Kidney tubule cell (primary cell): ENCODE measurements around the gene GRWD1.

Experiments used
- DNase-seq: peaks from one replicate; pipeline ENCODE4 v3.0.0-alpha.2; 2018; ENCODE audit warnings: low spot score

GRWD1 gene

GRCh38 chr19:48456864-48457263 lies 11.1 kb downstream of the GRWD1 start:
- DNase-seq = no peak

DNA sequence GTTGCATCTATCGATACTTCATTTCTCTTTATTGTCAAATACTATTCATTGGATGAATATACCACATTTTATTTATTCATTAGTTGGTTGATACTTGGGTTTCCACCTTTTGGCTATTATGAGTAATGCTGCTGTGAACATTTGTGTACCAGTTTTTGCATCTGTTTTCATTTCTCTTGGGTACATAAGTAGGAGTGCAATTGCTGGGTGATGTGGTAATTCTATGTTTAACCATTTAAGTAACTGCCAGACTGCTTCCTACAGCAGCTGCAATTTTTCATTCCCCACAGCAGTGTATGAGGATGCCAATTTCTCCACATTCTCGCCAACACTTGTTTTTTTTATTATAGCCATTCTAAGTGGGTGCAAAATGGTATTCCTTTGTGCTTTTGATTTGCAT lies 12.2 kb downstream of the GRWD1 start:
- no peak for DNase-seq

GRCh38 chr19:48461651-48461981 lies 15.8 kb downstream of the GRWD1 start:
- no peak for DNase-seq

GRCh38 chr19:48461982-48462655 lies 16.3 kb downstream of the GRWD1 start:
- no peak for DNase-seq

GRCh38 chr19:48465215-48465614 lies 19.4 kb downstream of the GRWD1 start:
- no peak for DNase-seq

DNA sequence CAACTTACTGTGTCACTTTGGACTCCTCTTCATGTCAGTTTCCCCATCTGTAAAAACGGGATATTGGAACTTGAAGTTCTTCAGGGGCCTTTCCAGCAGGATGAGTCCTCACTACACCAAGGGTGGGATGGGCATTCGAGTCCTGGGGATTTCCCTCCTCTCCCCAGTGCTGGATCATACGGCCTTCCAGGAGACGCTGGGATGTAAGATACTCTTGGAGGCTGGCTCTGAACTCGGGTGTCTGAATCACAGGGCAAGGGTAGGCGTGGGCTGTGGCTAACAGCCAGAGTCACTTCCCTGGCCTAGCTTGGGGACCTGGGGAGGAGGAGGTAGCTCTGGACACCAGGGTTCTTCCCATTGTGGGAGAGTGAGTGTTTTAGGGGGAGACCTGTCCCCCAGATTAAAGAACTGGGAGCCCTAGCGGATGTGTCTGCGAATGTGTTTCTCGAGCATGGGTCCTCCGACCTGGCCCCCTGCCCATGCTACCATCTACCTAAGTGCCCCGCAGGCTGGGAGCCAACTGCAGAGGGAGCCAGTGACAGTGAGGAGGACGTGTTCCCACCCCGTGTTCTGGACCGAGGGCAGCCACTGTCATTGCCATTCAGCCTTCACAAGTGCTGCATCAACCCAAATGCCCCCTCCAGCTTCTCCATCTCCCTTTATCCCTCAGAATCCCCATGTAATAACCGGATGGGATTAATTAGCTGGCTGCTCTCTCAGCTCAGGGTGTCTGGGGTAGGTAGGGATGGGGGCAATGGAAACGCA lies 21.0 kb downstream of the GRWD1 start:
- DNase-seq = peak; percentile 76

DNA sequence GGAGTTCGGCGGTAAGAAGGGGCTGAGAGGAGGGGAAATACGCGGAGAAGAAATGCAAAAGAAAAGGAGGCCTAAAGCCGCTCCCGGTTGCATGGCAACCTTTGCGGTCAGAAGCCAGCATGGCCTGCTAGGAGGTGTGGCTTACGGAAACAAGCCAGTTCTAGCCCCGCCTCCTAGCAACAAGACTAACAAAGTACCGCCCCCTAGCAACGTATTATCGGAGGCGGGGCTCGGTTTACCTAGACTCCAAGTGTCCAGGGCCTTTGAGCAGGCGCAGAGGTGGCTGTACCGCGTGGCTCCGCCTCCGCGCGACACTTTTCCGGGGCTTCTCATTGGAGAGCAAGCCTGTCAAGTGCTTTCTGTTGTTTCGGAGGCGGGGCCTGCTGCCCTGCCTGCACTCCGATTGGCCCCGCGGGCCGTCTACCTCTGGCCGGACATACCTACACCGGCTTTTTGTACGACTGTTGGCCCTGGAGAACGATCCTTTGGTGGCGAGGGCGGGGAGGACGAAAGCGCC lies 23.0 kb downstream of the GRWD1 start:
- peak; percentile 100 for DNase-seq

- peak; percentile 84 for DNase-seq
Measured at GRCh38 chr19:48469289-48469881, 23.6 kb downstream of the GRWD1 start, which contains the start of gene CYTH2. Gene CYTH2 (plus strand): TSS chr19:48469369. CDS start chr19:48469508, 139 bp downstream.

- DNase-seq = no peak
Measured at GRCh38 chr19:48469934-48470680, 24.3 kb downstream of the GRWD1 start.

DNA sequence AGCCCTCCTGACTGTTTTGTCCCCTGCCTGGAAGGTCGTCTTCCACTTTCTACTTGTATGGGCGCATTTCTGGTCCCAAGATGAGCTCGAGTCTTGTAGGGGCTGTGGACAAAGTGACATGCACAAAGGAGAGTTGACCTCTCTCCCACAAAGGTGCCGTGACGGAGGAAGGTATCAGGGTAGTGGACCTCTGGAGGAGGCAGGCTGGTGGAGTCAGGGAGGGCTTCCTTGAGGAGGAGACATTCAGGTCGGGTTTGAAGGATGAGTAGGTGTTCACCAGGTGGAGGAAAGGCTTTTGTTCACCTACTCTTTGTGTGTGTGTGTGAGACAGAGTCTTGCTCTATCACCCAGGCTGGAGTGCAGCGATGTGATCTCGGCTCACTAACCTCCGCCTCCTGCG lies 25.1 kb downstream of the GRWD1 start:
- no peak for DNase-seq

- DNase-seq = no peak
Measured at GRCh38 chr19:48471836-48472235, 26.1 kb downstream of the GRWD1 start.

- DNase-seq = peak; percentile 76
Measured at GRCh38 chr19:48473161-48473966, 27.6 kb downstream of the GRWD1 start.

DNA sequence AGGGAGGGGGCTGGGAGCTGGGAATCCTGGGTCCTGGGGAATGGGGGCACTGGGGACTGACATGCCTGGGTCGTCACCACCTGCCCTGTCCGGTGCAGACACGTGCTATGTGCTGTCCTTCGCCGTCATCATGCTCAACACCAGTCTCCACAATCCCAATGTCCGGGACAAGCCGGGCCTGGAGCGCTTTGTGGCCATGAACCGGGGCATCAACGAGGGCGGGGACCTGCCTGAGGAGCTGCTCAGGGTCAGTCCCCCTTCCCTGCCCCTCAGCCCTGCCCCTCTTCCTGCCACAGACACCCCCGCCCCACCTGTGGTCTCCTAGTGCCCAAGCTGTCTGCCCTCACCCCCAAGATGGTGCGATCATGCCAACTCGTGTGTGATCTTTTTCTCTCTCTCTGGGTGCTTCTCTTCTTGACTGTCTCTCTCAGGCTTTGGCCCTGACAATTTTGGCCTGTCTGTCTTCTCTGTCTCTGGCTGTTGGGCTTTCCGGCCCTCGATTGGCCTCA lies 28.4 kb downstream of the GRWD1 start:
- no peak for DNase-seq

DNA sequence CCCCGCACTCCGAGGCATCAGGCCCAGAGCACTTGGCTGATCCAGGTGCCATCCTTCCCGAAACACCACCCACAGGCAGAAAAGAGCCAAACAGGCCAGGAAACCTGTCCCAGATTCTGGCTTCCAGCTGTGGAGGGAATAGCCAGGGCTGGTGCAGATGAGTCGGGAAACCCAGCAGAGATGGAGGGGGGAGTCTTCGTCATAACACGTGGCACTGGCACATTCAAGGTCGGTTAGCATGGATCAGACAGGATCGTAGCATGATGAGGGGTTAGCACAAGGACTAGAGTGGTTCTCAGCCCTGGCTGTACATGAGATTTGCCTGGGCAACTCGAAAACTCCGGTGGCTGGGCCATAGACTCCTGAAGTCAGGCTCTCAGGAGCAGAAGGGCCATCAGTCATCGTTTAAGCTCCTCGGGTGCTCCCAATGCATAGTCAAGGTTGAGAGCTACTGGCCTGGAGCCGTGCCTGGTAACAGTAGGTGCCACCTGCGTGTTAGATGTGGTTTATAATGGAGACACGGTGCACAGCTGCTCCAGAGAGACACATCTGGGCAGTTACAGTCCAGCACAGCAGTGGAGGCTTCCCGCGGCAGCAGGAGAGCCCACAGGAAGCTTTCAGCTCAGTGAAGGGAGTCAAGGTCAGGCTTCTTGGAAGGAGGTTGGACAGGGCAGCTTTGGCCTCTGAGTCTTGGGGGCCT lies 29.7 kb downstream of the GRWD1 start:
- no peak for DNase-seq

DNA sequence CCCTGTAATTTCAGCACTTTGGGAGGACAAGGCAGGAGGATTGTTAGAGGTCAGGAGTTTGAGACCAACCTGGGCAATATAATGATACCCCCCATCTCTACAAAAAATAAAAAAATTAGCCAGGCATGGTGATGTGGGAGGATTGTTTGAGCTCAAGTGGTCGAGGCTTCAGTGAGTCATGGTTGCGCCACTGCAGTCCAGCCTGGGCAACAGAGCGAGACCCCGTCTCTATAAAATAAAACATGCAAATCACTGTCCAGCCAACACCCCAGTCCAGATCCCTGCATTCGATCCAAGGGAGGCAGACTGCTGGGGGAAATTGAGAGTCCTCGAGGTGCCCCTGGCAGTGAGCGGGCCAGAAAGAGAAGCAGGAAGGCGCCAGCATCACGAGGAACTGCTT lies 30.4 kb downstream of the GRWD1 start:
- no peak for DNase-seq

DNA sequence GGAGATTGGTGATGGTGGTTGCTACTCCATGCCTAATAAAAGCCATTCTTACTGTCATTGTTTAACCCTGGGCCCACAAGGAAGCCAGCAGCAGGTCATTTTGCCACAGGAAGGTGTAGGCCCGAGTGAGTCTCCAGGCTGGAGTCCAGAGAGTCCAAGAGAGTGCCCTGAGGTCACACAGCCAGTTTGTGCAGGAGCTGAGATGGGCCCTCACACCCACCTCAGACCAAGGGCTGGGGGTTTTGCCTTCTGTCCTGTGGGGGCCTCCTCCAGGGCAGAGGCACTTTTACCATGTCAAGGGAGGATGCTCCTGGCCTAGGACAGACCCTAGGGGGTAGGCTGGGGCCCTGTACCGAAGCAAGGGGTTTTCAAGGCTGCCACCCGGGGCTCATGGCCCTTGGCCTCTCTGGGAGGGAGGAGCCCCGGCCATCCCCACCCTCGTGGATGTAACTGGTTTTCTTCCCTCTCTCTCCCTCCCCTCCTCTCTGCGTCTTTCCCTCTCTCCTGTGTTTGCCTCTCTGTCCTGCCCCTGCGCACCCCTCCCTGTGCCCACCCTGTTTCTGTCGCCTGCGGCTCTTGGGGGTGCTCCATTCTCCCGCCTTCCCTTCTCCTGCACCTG lies 31.4 kb downstream of the GRWD1 start:
- no peak for DNase-seq

GRCh38 chr19:48477698-48478338 lies 32.0 kb downstream of the GRWD1 start:
- DNase-seq = no peak

DNA sequence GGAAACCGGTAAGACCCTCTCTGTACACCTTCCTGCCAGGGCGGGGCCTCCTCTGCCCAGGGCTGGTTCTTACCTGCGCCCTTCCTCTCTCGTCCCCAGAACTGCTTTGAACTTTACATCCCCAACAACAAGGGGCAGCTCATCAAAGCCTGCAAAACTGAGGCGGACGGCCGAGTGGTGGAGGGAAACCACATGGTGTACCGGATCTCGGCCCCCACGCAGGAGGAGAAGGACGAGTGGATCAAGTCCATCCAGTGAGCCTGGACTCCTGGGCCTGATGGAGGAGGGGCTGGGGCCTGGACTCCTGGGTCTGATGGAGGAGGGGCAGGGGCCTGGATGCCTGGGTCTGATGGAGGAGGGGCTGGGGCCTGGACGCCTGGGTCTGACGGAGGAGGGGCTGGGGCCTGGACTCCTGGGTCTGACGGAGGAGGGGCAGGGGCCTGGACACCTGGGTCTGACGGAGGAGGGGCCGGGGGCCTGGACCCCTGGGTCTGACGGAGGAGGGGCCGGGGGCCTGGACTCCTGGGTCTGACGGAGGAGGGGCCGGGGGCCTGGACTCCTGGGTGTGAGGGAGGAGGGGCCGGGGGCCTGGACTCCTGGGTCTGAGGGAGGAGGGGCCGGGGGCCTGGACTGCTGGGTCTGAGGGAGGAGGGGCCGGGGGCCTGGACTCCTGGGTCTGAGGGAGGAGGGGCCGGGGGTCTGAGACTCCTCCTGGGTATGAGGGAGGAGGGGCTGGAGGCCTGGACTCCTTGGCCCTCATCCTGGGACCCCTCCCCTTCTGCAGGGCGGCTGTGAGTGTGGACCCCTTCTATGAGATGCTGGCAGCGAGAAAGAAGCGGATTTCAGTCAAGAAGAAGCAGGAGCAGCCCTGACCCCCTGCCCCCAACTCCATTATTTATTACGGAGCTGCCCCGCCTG lies 32.8 kb downstream of the GRWD1 start:
- no peak for DNase-seq

DNA sequence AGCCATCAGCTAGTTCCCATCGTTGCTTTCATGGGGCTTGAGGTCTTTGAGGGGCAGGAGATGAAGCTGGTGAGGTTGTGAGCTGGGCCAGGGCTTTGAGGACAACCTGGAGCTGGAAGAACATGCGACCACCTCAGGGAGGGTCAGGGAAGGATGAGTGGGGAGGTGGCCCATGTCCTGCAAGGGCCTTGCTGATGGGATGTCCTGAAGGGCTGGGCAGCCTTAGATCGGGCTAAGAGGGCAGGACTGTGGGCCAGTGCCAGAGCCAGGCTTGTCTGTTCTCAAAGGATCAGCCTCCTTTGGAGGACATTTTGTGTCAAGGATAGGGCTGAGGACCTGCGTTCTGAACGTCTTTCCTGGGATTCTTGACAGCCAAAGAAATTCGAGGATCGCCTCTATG lies 33.9 kb downstream of the GRWD1 start:
- DNase-seq = no peak
